ENCODE results near the gene CDH12. TPM values are rescaled to one million over a fixed set of nuclear protein-coding genes. Genes with fewer than 3 reads are reported as not detected.

The CDH12 gene
- total and polyA plus RNA-seq, 10 of the 15 experiments (the other 5 are each of a cell fraction or from before 2014, with no cell fraction given), result 0.03 to 0.16 TPM; not detected in 8

DNA sequence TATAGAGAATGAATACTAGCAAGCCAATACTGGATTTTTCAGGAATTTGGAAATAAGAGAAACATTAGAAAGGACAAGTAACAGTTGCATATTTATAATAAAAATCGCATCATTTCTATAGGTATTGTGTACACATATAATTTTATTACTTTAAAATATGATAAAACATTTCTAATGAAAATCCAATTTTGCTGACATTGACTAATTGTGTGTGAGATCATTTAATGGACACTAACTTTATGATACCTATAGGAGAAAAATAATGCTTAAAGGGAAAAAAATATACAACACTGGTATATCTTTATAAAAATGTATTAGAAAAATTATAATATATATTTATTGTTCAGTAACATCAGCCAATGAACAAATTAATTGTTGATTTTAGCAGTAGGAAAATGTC, 557.3 kb downstream of the CDH12 start:
- Histone ChIP-seq H2AFZ (ENCODE audit: control insufficient read depth, low read depth, low read length) (no peak overlapping the region), H3K27ac (ENCODE audit: control insufficient read depth, insufficient read depth) (no peak overlapping the region), H3K27me3 (replicated peaks in 1 of 2; ENCODE audit: control insufficient read depth in 2 of 2, insufficient read depth in 2 of 2, low read length in 1 of 2) (no peaks in the 10 kb centered on the region), H3K9ac (ENCODE audit: control insufficient read depth, insufficient read depth, low read length) (no peak overlapping the region), H3K9me3 (replicated peaks; ENCODE audit: control insufficient read depth, insufficient read depth, low read length) (no peaks in the 10 kb centered on the region), H3K36me3 (ENCODE audit: control insufficient read depth in 2 of 2, insufficient read depth in 2 of 2, low read length in 1 of 2) (no peaks in the 10 kb centered on the region), H3K4me1 (ENCODE audit: control insufficient read depth, insufficient read depth, low read length) (no peaks in the 10 kb centered on the region), H3K4me2 (ENCODE audit: control insufficient read depth, insufficient read depth) (no peak overlapping the region), H3K4me3 (no peak overlapping the region), H3K79me2 (ENCODE audit: control insufficient read depth, insufficient read depth, low read length) (no peaks in the 10 kb centered on the region), H4K20me1 (ENCODE audit: control insufficient read depth, insufficient read depth) (no peaks in the 10 kb centered on the region)
- intact Hi-C loops (cut with micrococcal nuclease; ENCODE audit: unreplicated experiment) (no loop called here), in situ Hi-C loops (cut with MboI) (no loop called here)
- POLR2A ChIA-PET, result no interaction called here
- TF ChIP-seq FOXK2 (IDR thresholded peaks at IDR 0.05), result no peak
- no peak for TF ChIP-seq ZNF622 (IDR thresholded peaks at IDR 0.05)
- no peak for TF ChIP-seq RCOR1 (conservative IDR thresholded peaks at IDR 0.05; ENCODE audit: low read depth, low read length)
- TF ChIP-seq HDGF (IDR thresholded peaks at IDR 0.05), result no peak
- TF ChIP-seq CEBPB (IDR thresholded peaks at IDR 0.05; ENCODE audit: borderline replicate concordance in 1 of 2, low read depth in 2 of 2, low read length in 2 of 2), result no peak
- RAD21 ChIA-PET (ENCODE audit: unreplicated experiment), result no interaction called here
- FAIRE-seq (no peak), DNase-seq (ENCODE audit: low read depth, low spot score) (no peak), ATAC-seq (no peak)
- BruUV-seq (replicated peaks), result no TSS peak
- WGBS (ENCODE audit: insufficient coverage, insufficient replicate concordance, low lambda C conversion rate, missing lambda C conversion rate), result 17% methylated on average over 1 of the region's 1 CpG
- SMC1A ChIA-PET (ENCODE audit: uncharacterized antibody, unreplicated experiment), result no interaction called here
- CTCF ChIA-PET, result no interaction called here

DNA sequence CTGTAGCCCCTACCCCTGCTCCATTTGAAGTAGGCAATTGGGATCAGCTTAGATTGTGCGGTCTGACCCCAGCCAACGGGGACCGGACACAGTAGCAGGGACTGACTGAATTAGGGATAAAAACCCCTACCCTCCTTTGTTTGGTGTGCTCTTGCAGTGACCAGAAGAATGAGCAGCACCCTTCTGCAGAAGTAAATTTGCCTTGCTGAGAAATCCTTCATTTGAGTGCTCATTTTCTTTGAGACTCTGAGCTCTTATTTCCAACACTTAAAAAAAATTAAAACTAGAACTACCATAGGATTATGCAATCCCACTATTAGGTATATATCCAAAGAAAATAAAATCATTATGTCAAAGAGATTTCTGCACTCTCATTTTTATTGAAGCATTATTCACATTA, 560.0 kb downstream of the CDH12 start:
- 2% methylated on average over 3 of the region's 3 CpGs for WGBS (ENCODE audit: insufficient coverage, insufficient replicate concordance, low lambda C conversion rate, missing lambda C conversion rate)
- no peak for ATAC-seq
- no TSS peak for BruUV-seq (replicated peaks)
- ChIA-PET RAD21 (ENCODE audit: unreplicated experiment) (no interaction called here), SMC1A (ENCODE audit: uncharacterized antibody, unreplicated experiment) (no interaction called here), CTCF (interaction anchor here (0.7 kb wide), 1 partner anchor 103 kb away, joined by 4 read pairs; no protein-coding TSS in a partner anchor), POLR2A (no interaction called here)
- DNase-seq (ENCODE audit: low read depth, low spot score), result no peak
- H3K4me3 ChIP-seq, result no peak overlapping the region
- H3K27ac ChIP-seq (ENCODE audit: control insufficient read depth, insufficient read depth), result no peak overlapping the region
- H3K27me3 ChIP-seq (replicated peaks in 1 of 2; ENCODE audit: control insufficient read depth in 2 of 2, insufficient read depth in 2 of 2, low read length in 1 of 2), result no peaks in the 10 kb centered on the region
- no peaks in the 10 kb centered on the region for H4K20me1 ChIP-seq (ENCODE audit: control insufficient read depth, insufficient read depth)
- H3K4me2 ChIP-seq (ENCODE audit: control insufficient read depth, insufficient read depth), result no peak overlapping the region
- H3K4me1 ChIP-seq (ENCODE audit: control insufficient read depth, insufficient read depth, low read length), result no peaks in the 10 kb centered on the region
- H2AFZ ChIP-seq (ENCODE audit: control insufficient read depth, low read depth, low read length), result no peak overlapping the region
- intact Hi-C loops (cut with micrococcal nuclease; ENCODE audit: unreplicated experiment), result no loop called here
- no peak for FAIRE-seq
- no peak overlapping the region for H3K9ac ChIP-seq (ENCODE audit: control insufficient read depth, insufficient read depth, low read length)
- in situ Hi-C loops (cut with MboI), result no loop called here
- H3K9me3 ChIP-seq (replicated peaks; ENCODE audit: control insufficient read depth, insufficient read depth, low read length), result no peaks in the 10 kb centered on the region
- no peaks in the 10 kb centered on the region for H3K36me3 ChIP-seq (ENCODE audit: control insufficient read depth in 2 of 2, insufficient read depth in 2 of 2, low read length in 1 of 2)
- no peak for TF ChIP-seq BMI1 (IDR thresholded peaks at IDR 0.05; ENCODE audit: borderline replicate concordance)
- TF ChIP-seq, protein P1, sequence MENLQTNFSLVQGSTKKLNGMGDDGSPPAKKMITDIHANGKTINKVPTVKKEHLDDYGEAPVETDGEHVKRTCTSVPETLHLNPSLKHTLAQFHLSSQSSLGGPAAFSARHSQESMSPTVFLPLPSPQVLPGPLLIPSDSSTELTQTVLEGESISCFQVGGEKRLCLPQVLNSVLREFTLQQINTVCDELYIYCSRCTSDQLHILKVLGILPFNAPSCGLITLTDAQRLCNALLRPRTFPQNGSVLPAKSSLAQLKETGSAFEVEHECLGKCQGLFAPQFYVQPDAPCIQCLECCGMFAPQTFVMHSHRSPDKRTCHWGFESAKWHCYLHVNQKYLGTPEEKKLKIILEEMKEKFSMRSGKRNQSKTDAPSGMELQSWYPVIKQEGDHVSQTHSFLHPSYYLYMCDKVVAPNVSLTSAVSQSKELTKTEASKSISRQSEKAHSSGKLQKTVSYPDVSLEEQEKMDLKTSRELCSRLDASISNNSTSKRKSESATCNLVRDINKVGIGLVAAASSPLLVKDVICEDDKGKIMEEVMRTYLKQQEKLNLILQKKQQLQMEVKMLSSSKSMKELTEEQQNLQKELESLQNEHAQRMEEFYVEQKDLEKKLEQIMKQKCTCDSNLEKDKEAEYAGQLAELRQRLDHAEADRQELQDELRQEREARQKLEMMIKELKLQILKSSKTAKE (IDR thresholded peaks at IDR 0.05; ENCODE audit: low read depth, poor library complexity, severe bottlenecking), result no peak
- TF ChIP-seq, protein P2, sequence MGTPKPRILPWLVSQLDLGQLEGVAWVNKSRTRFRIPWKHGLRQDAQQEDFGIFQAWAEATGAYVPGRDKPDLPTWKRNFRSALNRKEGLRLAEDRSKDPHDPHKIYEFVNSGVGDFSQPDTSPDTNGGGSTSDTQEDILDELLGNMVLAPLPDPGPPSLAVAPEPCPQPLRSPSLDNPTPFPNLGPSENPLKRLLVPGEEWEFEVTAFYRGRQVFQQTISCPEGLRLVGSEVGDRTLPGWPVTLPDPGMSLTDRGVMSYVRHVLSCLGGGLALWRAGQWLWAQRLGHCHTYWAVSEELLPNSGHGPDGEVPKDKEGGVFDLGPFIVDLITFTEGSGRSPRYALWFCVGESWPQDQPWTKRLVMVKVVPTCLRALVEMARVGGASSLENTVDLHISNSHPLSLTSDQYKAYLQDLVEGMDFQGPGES (IDR thresholded peaks at IDR 0.05), result no peak
- no peak for TF ChIP-seq RUNX3 (IDR thresholded peaks at IDR 0.05; ENCODE audit: low read length)
- TF ChIP-seq RCOR1 (conservative IDR thresholded peaks at IDR 0.05; ENCODE audit: low read depth, low read length), result no peak
- TF ChIP-seq, protein P3, sequence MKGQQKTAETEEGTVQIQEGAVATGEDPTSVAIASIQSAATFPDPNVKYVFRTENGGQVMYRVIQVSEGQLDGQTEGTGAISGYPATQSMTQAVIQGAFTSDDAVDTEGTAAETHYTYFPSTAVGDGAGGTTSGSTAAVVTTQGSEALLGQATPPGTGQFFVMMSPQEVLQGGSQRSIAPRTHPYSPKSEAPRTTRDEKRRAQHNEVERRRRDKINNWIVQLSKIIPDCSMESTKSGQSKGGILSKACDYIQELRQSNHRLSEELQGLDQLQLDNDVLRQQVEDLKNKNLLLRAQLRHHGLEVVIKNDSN (IDR thresholded peaks at IDR 0.05; ENCODE audit: borderline replicate concordance, extremely low read length, insufficient read depth, low read depth, low read length), result no peak
- no peak for TF ChIP-seq POLR2A (IDR thresholded peaks at IDR 0.05; ENCODE audit: low read depth, low read length)
- TF ChIP-seq, protein P4, sequence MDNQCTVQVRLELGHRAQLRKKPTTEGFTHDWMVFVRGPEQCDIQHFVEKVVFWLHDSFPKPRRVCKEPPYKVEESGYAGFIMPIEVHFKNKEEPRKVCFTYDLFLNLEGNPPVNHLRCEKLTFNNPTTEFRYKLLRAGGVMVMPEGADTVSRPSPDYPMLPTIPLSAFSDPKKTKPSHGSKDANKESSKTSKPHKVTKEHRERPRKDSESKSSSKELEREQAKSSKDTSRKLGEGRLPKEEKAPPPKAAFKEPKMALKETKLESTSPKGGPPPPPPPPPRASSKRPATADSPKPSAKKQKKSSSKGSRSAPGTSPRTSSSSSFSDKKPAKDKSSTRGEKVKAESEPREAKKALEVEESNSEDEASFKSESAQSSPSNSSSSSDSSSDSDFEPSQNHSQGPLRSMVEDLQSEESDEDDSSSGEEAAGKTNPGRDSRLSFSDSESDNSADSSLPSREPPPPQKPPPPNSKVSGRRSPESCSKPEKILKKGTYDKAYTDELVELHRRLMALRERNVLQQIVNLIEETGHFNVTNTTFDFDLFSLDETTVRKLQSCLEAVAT (IDR thresholded peaks at IDR 0.05), result no peak
- no peaks in the 10 kb centered on the region for H3K79me2 ChIP-seq (ENCODE audit: control insufficient read depth, insufficient read depth, low read length)

All from GM12878 (cell line).